ENCODE results near the gene COMMD7. TPM values are rescaled to one million over a fixed set of nuclear protein-coding genes. Genes with fewer than 3 reads are reported as not detected.

COMMD7 gene
- polyA plus RNA-seq, 1 experiment, result 84.8 TPM

DNA sequence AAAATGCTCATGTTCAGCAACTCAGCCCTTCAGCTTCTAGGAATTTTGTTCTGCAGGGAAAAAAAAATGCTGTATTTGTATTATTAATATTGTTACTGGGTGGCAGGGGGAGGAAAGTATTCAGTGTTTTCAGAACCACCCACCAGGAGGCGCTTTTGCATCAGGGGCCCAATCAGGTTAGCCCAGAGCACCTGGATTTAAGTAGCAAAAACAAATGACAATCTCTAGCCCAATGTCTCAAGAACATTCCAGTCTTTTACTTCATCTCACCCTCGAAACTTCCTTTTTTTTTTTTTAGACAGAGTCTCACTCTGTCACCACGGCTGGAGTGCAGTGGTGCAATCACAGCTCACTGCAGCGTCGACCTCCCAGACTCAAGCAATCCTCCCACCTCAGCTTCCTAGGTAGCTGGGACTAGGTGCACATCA, 68.9 kb downstream of the COMMD7 start:
- ChIA-PET CTCF (interaction anchor here (0.6 to 11.4 kb wide), 25 partner anchors 8 to 278 kb away, joined by 3 to 280 read pairs (median 4); partner anchors contain the start of genes COMMD7 and DNMT3B), POLR2A (no interaction called here)
- no peak overlapping the region for H3K27ac ChIP-seq (ENCODE audit: low read depth, low read length)
- H3K27me3 ChIP-seq (ENCODE audit: control insufficient read depth, insufficient read depth, low read length), result no peaks in the 10 kb centered on the region
- no peaks in the 10 kb centered on the region for H3K9me3 ChIP-seq (ENCODE audit: control insufficient read depth, insufficient read depth, low read length)
- no peak for DNase-seq (ENCODE audit: low read depth, low spot score)
- TF ChIP-seq, protein P1, sequence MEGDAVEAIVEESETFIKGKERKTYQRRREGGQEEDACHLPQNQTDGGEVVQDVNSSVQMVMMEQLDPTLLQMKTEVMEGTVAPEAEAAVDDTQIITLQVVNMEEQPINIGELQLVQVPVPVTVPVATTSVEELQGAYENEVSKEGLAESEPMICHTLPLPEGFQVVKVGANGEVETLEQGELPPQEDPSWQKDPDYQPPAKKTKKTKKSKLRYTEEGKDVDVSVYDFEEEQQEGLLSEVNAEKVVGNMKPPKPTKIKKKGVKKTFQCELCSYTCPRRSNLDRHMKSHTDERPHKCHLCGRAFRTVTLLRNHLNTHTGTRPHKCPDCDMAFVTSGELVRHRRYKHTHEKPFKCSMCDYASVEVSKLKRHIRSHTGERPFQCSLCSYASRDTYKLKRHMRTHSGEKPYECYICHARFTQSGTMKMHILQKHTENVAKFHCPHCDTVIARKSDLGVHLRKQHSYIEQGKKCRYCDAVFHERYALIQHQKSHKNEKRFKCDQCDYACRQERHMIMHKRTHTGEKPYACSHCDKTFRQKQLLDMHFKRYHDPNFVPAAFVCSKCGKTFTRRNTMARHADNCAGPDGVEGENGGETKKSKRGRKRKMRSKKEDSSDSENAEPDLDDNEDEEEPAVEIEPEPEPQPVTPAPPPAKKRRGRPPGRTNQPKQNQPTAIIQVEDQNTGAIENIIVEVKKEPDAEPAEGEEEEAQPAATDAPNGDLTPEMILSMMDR (IDR thresholded peaks at IDR 0.05; ENCODE audit: low read depth, low read length), result peak; percentile 83
- no peak overlapping the region for H3K4me3 ChIP-seq (ENCODE audit: low read depth, low read length)

DNA sequence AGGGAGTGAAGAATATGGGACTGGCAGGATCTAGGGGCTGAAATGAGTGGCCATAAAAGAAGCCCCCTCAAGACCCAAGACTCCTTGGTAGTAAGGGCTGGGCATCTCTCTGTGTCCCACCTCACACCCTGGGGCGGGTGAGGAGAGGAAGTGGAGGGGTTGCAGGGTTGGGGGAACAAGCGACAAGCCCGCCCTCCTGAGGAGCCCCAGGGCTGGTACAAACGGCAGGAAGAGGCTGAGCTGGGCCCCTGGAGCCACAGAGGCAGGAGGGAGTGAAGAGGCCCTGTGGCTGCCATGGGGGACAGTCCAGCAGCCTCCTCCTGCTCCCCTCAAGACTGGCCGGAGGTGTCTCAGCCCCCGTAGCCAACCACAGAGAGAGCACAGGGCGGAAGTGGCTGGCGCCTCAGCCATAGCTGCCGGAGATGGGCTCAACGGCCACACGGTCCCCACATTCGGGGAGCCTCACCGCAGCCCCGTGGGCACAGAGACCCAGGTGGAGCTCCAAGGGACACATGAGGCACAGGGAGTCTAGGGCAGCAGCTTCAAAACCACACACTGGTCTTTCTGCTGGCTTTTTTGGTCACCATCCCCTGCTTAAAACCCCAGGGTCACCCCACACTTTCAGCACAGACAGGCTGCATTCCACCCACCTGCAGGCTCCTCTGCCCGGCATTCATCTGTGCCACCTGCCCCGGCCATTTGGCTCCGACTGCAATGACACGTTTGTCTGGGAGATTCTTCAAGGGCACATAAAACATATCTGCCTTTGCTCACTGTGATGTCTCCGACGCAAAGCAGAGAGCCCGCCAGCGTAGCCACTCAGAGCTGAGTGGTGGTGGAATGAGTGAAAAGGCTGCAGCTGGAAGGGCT, 70.0 kb downstream of the COMMD7 start:
- no peak overlapping the region for H3K4me3 ChIP-seq (ENCODE audit: low read depth, low read length)
- no peak overlapping the region for H3K27ac ChIP-seq (ENCODE audit: low read depth, low read length)
- TF ChIP-seq, protein P1 (IDR thresholded peaks at IDR 0.05; ENCODE audit: low read depth, low read length), result no peak
- no peaks in the 10 kb centered on the region for H3K9me3 ChIP-seq (ENCODE audit: control insufficient read depth, insufficient read depth, low read length)
- DNase-seq (ENCODE audit: low read depth, low spot score), result no peak
- ChIA-PET POLR2A (no interaction called here), CTCF (interaction anchor here (0.7 to 11.4 kb wide), 25 partner anchors 7 to 277 kb away, joined by 3 to 280 read pairs (median 4); partner anchors contain the start of genes COMMD7 and DNMT3B)
- H3K27me3 ChIP-seq (ENCODE audit: control insufficient read depth, insufficient read depth, low read length), result no peaks in the 10 kb centered on the region

- POLR2A ChIA-PET, result no interaction called here
Observed at GRCh38 chr20:32672394-32672981, 70.8 kb downstream of the COMMD7 start.

GRCh38 chr20:32670773-32671455, 72.4 kb downstream of the COMMD7 start:
- Histone ChIP-seq H3K27me3 (ENCODE audit: control insufficient read depth, insufficient read depth, low read length) (no peaks in the 10 kb centered on the region), H3K4me3 (ENCODE audit: low read depth, low read length) (no peak overlapping the region), H3K27ac (ENCODE audit: low read depth, low read length) (no peak overlapping the region), H3K9me3 (ENCODE audit: control insufficient read depth, insufficient read depth, low read length) (no peaks in the 10 kb centered on the region)
- CTCF ChIA-PET, result interaction anchor here (11.4 kb wide), 1 partner anchor 106 kb away, joined by 280 read pairs; no protein-coding TSS in a partner anchor
- TF ChIP-seq, protein P1 (IDR thresholded peaks at IDR 0.05; ENCODE audit: low read depth, low read length), result no peak
- POLR2A ChIA-PET, result no interaction called here
- no peak for DNase-seq (ENCODE audit: low read depth, low spot score)

More at GRCh38 chr20:32672394-32672981, 70.8 kb downstream of the COMMD7 start:
- Histone ChIP-seq H3K9me3 (ENCODE audit: control insufficient read depth, insufficient read depth, low read length) (no peaks in the 10 kb centered on the region), H3K27me3 (ENCODE audit: control insufficient read depth, insufficient read depth, low read length) (no peaks in the 10 kb centered on the region), H3K4me3 (ENCODE audit: low read depth, low read length) (no peak overlapping the region), H3K27ac (ENCODE audit: low read depth, low read length) (no peak overlapping the region)
- TF ChIP-seq, protein P1 (IDR thresholded peaks at IDR 0.05; ENCODE audit: low read depth, low read length), result no peak
- CTCF ChIA-PET, result interaction anchor here (1.1 to 11.4 kb wide), 3 partner anchors 105 to 229 kb away, joined by 3 to 280 read pairs (median 6); no protein-coding TSS in a partner anchor
- DNase-seq (ENCODE audit: low read depth, low spot score), result no peak
